HG02938 (cell line): ENCODE measurements around the gene PRKCE.

ENCODE experiments used
- ATAC-seq: cut with Tn5 transposase; IDR thresholded peaks from one replicate; pipeline ENCODE4 v1.9.1; 2021; ENCODE audit warnings: mild to moderate bottlenecking, moderate library complexity; ENCODE audit not compliant: unreplicated experiment

Gene PRKCE

DNA sequence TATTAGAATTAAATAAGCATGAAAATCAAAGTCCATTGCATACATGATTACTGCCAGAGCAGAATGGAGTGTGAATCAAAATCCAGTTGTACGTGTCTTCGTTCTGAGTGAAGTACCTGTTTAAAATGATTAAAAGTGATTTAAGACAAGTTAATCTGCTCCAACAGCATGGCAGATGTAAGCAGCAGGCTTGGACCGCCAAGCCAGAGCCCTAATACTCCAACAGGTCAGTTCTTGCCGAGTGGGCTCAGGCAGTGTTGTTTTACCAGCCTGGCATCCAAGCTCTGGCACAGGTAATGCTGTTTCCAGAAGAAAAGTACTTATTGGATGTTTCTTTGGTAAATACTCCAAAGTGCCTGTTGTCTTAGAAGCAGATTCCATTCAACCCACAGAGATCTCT is 474.3 kb downstream of the PRKCE start:
- no peak for ATAC-seq

DNA sequence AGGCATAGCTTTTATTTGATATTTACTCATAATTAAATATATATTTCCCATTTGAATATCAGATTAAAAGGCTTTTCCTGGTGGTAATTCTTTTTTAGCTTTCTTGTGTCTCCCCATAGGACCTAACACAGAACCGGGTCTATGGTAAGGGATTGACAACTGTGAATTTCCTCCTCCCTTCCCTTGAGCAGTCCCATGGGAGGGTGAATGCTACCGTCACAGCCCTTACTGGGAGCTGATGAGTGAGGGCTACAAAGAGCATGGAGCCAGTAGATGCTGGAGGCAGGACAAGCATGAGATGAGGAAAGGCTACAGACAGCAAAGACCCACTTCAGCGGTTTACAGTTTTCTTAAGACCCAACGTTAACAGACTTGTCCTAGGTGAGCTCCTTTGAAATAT is 475.1 kb downstream of the PRKCE start:
- no peak for ATAC-seq

DNA sequence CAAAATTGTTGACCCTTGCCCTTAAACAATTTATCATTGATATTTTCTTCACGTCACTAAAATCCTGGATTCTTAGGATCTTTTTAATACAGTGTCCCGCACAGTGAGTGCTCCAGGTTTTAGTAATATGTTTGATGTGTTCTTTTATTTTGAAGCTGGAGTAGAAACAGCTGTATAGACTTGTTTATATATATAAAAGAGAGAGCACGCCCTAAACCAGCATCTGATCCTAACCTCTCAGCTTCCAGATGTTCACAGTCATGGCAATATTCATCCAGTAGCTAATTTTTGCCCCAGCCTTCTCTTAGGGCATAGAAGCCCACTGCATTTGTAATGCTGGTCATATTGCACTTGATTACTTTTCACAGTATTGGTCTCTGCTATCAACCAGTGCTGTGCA is 475.7 kb downstream of the PRKCE start:
- ATAC-seq, result no peak

DNA sequence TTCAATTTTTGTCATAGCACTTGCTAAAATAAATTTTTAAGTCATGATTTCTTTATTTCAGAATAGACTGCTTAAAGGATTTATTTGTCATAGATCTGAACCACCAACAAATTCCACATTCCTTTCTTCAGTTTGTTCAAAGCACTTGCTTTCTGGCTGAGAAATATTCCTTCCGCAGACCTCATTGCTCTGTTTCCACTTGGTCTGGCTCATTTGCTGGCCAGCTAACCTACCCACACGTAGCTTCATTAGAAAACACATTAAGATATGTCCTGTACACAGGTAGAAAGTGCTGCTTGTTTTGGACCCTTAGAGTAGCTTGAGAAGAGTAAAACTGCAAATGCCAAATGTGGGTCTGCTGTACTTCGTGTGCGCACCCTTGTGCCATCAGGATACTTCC is 479.0 kb downstream of the PRKCE start:
- no peak for ATAC-seq

DNA sequence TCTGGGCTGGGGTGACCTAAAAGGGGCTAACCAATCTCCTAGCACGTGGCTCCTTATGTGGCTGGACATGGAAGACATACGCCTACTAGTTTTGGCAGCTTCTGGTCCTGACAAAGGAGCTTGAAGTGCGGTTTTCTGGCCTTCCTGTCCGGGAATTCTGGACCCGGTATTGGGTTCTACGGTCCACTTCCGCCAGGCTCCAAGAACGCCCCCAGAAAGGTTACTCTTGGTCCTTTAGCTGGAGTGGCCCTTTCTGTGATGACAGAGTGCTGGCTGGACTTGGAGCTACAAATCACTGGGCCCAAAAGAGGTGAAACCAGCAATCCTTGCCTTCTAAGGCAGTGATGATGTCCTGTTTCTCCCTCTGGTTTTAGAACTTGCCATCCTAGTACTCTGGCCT is 481.5 kb downstream of the PRKCE start:
- ATAC-seq, result no peak

DNA sequence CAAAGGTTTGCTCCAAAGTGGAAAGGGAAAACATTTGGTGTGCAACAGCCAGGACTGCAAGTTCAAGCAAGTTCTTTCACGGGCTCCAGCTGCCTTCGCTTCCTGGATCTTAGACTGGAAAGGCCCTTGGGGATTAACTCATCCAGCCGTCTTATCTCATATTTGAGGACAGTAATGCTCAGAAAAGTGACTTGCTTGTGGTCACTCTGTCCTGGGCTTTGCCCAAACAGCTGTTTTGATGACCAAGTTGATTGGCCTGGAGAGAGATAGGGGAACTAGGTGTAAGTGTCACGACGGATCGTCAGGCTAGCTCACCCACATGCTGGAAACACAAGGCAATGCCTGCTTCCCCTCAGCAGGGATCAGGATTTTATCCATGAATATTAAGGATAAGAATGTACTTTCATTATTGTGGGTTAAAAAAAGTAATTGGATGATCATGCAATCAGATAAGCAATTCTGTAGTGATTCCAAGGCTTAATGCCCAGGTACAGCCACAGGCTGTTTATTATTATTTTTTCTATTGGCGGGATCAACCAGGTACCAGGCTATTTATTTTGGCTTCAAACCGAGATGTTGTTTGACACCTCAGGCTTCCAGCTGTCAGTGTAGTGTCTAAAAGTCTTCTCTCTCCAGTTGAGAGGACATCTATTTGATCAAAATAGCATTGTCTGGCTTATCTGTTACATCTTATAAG is 483.2 kb downstream of the PRKCE start:
- no peak for ATAC-seq

DNA sequence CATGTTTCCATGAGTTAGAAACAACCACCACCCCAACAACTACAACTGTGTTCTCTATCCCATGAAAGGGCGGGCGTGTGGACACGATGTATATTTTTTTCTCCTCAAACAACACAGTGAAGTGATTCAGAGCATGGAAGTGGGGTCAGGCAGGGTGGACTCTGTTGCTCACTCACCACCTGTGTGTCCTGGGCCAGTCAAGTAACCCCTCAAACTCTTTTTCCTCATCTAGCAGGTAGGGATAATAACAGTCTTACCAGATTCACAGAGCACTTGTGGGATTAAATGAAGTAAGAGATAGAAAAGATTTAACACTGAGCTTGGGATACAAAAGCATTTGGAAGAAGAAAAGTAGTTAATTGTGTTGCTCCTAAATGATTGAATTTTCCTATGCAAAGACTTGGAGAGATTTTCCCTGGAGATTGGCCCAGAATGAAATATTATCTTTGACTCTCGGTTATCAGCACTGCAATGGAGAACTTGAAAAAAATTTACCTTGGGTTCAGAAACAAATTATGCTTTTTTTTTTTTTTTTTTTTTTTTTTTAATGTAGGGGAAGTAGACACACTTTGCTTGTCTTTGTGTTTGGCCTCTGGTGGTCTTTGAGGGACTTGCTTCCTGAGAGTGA is 483.9 kb downstream of the PRKCE start:
- ATAC-seq, result no peak

DNA sequence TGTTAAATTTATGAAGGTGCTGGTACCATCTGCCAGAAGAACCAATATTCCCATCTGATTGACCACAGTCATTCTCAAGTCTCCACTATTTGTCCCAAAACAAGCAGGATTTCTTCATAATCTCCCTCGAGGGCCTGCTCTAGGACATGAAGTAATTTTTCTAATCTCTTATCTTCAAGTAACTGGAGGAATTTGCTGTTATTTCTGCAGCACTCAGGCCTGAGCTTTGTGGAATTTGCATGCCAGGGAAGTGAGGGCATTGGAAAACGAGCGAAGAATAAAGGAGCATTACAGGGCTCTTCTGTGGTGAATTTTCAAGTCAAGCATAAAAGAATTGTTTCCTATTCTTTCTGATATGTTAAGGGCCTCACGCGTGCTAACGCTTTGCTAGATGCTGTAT is 484.5 kb downstream of the PRKCE start:
- no peak for ATAC-seq

DNA sequence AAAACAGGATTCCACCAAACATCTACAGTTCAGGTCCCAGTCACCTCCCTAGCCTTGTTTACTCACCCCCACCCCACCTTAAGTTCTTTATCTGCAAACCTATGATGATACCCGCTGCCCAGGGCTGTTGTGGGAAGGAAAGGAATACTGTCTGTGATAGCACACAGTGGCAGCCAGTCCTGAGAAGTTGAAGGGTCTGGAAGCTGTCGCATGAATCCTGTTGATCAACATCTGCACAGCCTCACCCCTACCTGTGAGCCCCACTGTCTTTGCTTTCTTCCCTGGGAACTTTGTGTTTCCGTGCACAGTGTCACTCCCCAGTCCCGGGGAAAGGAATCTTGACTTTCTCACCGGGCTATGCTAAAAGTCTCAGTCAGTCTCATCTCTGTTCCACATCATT is 485.0 kb downstream of the PRKCE start:
- no peak for ATAC-seq

DNA sequence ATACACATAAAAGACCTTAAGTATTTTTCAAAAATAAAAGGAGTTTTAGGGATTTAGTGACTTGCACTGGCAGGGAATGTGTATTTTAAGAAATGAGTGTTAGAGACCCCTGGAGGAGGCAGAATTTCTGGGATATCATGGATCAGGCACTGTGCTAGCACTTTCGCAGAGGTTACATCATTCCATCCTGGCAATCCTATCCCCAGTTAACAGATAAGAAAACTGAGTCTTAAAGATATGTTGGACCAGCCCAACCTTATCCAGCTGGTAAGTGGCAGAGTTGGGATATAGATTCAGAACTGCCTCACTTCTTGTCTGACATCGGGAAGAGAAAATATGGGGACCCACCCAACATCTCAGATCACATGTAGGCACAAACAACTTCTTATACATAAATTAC is 485.5 kb downstream of the PRKCE start:
- ATAC-seq, result no peak

DNA sequence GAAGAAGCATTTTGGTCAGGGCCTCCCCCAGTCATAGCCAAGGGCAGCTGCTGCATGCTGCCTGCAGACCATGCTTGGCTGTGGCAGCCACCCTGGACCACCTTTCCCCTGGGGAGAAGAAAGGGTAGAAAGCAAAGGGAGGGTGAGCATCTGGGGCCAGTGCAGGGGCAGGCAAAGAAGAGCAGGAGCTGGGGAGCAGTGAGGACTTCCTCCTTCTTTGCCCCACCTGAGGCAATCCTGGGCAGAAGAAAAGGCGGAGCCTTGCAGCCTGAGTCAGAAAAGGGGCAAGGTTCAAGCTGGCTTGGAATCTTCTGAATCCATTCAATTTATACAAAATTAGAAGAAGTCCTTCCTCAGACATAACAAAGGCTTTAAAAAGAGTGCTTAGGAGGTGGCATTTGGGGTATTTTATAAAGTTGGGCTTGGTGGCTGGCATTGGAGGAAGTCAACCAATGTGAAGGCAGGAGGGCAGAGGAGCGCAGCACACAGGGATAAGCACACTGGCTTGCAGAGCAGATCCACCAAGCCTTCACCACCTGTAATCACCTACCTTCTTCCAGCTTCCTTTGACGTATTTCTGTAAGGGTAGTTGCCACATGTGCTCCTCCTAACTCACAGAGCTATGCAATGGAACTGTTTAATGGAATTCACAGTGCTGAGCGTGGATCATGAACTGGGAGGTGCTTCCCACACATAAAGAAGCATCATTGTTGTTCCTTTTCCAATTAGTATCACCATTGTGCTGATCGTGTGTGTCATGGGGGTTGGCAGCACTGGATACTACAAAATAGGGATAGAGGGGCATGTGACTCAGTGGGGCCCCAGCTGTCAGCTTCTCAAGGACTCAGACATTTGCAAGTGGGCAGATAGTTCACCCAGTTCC is 491.3 kb downstream of the PRKCE start:
- ATAC-seq, result no peak

DNA sequence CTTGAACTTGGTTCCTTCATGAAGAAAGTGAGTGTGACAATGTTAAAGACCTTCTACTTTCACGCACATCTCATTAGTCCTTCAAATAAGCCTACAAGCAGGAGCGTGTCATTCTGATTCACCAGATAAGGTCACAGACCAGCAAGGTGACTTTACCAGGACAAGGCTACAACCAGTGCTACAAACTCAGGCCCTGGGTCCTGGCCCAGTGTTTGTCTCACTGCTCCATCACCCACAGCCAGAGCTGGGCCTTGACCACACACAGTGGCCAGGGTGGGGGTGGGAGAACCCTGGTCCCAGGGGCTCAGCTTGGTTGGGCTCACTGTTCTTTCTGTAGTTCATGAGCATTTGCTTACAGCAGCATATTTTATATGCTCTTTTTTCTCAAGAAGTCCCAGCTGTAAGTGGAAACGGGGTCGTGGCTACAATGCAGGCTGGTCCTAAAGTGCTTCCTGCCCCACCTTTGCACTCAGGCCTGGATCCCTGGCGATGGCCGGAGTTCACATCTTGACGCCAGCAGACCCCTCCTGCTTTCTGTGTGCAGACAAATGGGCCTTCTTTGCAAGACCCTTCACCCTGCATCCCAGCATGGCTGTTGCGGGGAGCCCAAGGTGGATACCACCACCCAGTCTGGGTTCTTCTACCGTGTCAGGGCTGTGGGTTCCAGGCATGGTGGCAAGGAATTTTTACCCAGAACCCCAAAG is 492.1 kb downstream of the PRKCE start:
- ATAC-seq, result no peak

DNA sequence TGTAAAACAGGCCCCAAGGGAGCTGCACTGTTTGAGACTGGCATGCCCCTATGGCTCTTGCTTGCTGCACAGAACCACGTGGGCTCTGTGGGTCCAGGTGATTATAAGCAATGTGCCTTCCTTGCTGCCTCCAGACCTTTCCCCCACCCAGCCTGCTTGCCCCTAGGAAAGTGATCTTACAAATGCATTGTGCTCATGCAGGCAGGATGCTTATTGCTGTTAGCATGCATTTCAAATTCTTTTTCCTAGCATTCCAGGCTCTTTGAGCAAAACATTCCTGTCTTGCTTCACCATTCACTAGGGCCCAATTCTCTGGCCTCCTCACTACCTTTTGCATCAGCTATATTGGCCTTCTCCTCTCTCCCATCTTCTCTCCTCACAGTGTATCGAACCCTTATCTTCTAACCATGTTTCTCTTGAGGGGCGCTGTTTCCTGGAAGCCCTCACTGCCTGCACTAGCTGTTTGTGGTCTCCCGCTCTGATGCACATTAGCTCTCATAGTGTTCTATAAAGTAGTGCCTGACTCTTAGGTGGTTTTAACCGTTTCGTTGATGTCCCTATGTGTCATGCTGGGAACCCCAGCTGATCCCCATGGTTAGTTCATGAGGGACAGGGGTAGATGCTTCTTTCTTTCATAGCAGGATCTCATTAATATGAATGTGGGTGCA is 492.8 kb downstream of the PRKCE start:
- no peak for ATAC-seq

DNA sequence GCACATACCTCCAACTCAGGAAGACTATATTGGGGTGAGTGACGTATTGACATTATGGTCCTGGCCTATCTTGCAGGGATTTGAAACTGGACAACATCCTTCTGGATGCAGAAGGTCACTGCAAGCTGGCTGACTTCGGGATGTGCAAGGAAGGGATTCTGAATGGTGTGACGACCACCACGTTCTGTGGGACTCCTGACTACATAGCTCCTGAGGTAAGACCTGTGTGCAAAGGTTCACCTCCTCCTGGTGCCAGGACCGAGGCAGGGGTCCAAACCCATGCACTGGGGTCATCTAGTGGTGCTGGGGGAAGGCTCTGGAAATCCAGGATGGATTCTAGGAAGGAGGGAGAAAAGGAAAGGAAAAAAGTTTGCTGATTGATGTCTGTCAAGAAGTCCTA is 493.5 kb downstream of the PRKCE start:
- no peak for ATAC-seq

DNA sequence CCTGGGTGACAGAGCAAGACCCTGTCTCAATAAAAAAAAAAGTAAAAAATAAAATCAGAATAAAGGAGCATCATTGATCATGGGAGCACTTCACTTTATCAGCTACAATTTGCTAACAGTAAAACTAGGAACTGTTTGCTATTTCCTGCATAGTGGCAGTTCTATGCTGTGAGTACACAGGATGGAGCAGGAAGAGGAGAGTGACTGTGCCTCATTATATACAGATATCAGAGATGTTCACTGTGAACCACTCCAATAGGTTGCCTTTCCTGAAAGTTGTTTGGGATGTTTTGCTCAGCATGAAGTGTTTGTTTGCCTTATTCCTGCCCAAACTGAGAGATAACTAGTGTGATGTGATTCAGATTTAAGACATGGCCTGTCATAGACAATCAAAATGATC is 494.4 kb downstream of the PRKCE start:
- ATAC-seq, result no peak

DNA sequence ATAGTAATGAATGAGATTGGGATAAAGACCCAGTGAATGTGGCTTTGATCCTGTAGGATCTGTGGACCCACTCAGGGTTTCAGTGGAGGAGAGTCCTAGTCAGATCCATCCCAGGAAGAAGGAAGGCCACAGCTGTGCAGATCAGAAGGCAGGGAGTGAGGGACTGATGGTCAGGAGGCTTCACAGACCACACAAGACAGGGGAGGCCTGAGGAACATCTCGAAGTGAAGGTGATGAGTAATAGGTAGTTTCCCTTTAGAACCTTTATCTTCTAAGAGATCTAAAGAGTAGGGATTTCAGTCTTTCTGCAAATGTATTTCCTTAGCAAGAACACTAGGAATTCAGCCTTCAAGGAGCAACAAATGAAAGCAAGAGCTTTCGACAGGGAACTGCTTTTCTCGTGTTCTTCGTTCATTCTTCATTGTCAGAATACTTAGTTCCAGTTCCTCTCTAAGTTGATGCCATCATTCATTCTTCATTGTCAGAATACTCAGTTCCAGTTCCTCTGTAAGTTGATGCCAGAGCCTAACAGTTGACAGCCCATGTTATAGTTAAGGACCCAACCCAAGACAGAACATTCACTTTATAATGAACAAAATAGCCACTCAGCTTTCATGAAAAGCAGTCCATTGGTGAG is 495.5 kb downstream of the PRKCE start:
- no peak for ATAC-seq

DNA sequence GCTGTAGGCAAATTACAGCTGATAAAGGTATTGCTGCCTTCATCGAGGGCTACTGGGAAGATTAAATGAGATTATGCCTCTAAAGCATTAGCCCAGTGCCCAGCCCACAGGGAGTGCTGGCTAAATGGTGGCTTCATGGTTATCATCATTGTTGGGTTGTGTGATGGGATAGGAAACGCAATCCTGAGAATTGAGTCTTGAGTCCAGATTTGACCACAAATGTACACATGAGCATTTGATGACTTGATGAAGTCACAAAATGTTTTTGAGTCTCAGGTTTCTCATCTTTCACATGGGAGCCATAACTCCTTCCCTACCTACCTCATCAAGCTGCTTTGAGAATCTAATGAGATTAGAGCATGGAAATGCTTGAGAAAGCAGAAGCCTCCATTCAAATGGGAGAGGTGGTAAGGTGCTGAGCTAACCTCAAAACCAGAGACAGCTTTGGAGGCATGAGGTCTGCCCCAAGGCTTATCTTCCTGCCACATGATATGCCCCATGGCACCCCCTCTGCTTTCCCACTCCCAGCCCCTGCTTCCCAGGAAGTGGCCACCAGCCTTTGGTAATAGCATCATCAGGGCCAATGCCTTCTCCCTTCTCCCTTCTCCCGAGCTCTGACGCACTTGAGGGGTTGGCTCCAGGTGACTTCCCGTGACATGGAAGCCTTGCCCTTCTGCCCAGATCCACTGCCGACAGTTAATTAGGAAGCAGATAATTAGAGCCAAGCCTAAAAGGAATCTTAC is 496.3 kb downstream of the PRKCE start:
- ATAC-seq, result no peak

DNA sequence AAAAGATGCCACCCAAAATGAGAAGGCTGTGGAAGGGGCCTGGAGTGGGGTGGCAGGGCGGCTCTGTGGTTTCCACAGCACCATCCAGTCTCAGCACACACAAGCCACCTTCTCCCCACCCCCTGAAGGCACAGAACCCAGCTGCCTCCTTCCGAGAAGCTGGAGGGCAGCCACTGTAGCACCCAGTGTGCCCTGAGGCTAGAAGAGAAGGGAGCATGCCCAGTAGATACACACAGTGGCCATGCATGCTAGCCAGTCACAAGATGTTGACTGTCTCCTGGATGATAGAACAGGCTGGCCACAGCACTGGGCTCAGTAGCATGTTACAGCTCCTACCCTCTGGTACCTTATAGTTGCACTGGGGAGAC is 496.9 kb downstream of the PRKCE start:
- ATAC-seq, result no peak

DNA sequence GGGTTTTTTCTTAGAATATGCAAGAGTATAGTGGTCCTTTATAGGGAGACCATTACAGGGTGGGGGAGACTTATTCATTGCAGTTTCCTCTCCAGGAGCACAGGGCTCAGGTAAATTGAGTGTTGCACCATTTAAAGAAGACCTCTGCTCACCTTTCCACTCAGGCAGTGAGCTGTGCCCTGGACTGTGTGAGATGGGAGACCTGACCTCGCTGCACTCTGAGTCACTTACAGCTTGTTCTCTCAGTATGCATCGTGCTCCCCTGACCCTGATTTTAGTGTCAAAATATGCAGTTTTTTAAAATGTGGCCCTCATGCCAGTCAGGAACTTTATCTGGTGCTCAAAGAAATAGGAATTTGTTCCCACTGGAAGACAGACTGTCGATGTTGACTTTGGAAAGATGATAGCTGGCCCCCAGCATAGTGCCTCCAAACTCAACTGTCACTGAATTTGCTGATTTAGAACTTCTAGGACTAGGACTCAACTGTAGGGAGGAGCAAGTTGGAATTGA is 499.0 kb downstream of the PRKCE start:
- ATAC-seq, result no peak

DNA sequence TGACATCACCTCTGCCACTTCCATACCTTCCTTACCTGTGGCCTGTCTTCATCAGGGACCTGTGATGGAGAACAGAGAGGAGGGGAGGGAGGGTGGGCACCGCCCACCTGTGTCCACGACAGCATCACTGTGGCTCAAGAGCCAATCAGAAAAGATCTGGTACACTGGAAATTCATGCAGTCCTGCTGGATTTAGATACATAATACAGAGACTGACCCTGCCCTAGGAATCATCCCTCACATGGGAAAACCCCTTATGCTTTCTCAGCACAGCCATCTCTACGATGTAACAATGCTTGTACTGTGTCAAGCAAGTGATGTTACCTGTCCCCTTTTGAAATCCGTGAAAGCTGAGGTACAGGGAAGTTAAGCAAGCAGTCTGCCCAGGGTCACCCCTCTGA is 500.1 kb downstream of the PRKCE start:
- no peak for ATAC-seq
